K562 (cell line): Measurements from ENCODE around the gene NIN.

Experiments used
- TF ChIP-seq, protein P1 (sequence below): fragments of 250-450 bp; sonication (Bioruptor Pico); IDR thresholded peaks from 2 replicates; pipeline ENCODE4 v1.5.0; 2021
- TF ChIP-seq, protein P2 (sequence below): fragments of 450-650 bp; IDR thresholded peaks from 2 replicates; pipeline ENCODE4 v1.6.1; 2016; ENCODE audit warnings: borderline replicate concordance

DNA sequence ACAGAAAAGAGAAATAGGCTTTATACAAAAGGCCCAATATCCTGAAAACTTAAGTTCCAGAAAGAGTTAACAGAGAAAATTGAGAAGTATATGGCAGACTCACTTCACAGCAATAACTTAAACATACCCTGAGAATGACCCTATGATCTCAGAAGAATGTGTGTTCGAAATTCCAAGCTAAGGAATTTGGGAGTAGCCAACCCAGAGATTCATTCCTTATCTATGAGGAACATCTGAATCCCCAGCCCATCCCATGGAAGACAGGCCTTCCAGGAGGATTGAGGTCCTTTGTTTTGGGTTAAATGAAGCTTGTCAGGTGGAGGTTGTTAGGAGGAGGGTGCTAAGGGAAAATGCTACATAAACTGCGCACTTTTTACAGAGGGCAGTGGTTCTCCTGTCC is 155.4 kb downstream of the NIN start:
- TF ChIP-seq, protein P1, sequence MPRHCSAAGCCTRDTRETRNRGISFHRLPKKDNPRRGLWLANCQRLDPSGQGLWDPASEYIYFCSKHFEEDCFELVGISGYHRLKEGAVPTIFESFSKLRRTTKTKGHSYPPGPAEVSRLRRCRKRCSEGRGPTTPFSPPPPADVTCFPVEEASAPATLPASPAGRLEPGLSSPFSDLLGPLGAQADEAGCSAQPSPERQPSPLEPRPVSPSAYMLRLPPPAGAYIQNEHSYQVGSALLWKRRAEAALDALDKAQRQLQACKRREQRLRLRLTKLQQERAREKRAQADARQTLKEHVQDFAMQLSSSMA (CRISPR knock-in tag): no peak
- TF ChIP-seq, protein P2, sequence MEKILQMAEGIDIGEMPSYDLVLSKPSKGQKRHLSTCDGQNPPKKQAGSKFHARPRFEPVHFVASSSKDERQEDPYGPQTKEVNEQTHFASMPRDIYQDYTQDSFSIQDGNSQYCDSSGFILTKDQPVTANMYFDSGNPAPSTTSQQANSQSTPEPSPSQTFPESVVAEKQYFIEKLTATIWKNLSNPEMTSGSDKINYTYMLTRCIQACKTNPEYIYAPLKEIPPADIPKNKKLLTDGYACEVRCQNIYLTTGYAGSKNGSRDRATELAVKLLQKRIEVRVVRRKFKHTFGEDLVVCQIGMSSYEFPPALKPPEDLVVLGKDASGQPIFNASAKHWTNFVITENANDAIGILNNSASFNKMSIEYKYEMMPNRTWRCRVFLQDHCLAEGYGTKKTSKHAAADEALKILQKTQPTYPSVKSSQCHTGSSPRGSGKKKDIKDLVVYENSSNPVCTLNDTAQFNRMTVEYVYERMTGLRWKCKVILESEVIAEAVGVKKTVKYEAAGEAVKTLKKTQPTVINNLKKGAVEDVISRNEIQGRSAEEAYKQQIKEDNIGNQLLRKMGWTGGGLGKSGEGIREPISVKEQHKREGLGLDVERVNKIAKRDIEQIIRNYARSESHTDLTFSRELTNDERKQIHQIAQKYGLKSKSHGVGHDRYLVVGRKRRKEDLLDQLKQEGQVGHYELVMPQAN: no peak
